Measurements from ENCODE around the gene HMCN1.

HMCN1 gene

DNA sequence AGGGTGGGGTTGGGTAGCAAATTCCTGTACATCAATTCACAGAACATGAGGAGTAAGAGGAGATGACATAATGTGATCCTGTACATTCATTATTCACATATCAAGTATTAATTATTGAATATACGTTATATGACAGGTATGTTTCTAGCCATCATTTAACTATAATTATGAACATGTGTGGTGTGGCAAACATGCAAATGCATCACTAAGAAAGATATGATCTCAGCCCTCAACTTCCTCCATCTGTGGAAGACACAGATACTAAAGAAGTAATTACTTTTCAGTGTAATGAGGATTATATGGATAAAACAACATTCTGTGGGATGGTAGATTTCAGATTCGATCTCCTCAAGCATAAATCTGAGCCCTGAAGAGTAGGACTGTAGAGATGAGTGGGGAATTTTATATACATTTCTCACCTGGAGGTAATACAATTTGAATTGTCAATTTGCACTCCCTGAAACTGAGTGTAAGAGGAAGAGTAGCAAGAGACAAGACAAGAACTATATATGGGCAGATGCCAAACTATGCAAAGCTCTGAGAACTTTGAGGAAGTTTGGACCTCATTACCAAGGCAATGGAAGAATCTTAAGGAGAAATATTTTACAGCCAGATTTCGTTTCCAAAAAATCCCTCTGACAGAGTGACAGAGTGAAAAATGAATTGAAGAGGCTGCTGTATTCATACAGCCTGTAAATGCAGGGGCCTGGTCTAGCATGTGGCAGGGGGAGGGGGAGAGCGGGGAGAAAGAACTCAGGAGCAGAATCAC lies 365.3 kb downstream of the HMCN1 start:
- TF ChIP-seq EZH2phosphoT487 (IDR thresholded peaks at IDR 0.05; ENCODE audit: borderline replicate concordance, low read length) (no peak), CTCF (IDR thresholded peaks at IDR 0.05; ENCODE audit: low read depth, low read length, poor library complexity, severe bottlenecking) (no peak)
- Histone ChIP-seq H3K27ac (ENCODE audit: low read depth, low read length) (no peak overlapping the region), H3K36me3 (ENCODE audit: control insufficient read depth, low read length) (no peaks in the 10 kb centered on the region), H3K4me1 (ENCODE audit: control insufficient read depth, low read length) (peaks cover 8% of the 10 kb centered on the region; the same call in 1 of the 2 replicates), H3K79me2 (ENCODE audit: control insufficient read depth, low read length) (no peaks in the 10 kb centered on the region), H3K9me2 (replicated peaks; ENCODE audit: control insufficient read depth, low read length) (no peaks in the 10 kb centered on the region), H3K27me3 (ENCODE audit: control insufficient read depth, low read length) (no peaks in the 10 kb centered on the region), H3K4me2 (ENCODE audit: low read length) (no peak overlapping the region), H3F3A (ENCODE audit: control insufficient read depth, insufficient read depth) (no peaks in the 10 kb centered on the region), H3K4me3 (ENCODE audit: low read length) (no peak overlapping the region), H4K20me1 (ENCODE audit: control insufficient read depth, insufficient read depth, low read depth, low read length) (no peaks in the 10 kb centered on the region), H3K9me3 (ENCODE audit: control insufficient read depth, insufficient read depth, low read length) (no peaks in the 10 kb centered on the region)

DNA sequence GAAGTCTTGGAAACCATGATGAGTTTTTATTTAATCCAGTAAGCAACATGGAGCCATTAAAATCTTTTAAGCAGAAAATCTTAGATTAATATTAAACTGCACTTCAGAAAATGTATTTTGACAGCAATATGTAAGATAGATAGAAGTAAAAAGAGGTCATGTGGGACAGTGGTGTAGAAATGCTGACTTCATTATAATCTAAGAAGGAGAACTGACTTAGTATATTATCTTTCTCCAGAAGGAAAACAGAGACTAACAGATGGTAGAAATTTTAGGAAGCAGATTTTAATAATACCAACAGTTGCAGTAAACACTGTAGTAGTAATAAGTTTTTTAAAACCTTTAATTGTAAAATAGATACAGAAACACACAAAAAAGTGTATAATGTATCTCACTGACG lies 367.9 kb downstream of the HMCN1 start:
- Histone ChIP-seq H3K27ac (ENCODE audit: low read depth, low read length) (no peak overlapping the region), H3K4me3 (ENCODE audit: low read length) (no peak overlapping the region), H3K79me2 (ENCODE audit: control insufficient read depth, low read length) (no peaks in the 10 kb centered on the region), H4K20me1 (ENCODE audit: control insufficient read depth, insufficient read depth, low read depth, low read length) (no peaks in the 10 kb centered on the region), H3K9me3 (ENCODE audit: control insufficient read depth, insufficient read depth, low read length) (no peaks in the 10 kb centered on the region), H3K4me2 (ENCODE audit: low read length) (no peak overlapping the region), H3K4me1 (ENCODE audit: control insufficient read depth, low read length) (peaks cover 8% of the 10 kb centered on the region; the same call in 1 of the 2 replicates), H3F3A (ENCODE audit: control insufficient read depth, insufficient read depth) (no peaks in the 10 kb centered on the region), H3K27me3 (ENCODE audit: control insufficient read depth, low read length) (no peaks in the 10 kb centered on the region), H3K36me3 (ENCODE audit: control insufficient read depth, low read length) (no peaks in the 10 kb centered on the region), H3K9me2 (replicated peaks; ENCODE audit: control insufficient read depth, low read length) (no peaks in the 10 kb centered on the region)
- TF ChIP-seq EZH2phosphoT487 (IDR thresholded peaks at IDR 0.05; ENCODE audit: borderline replicate concordance, low read length) (no peak), CTCF (IDR thresholded peaks at IDR 0.05; ENCODE audit: low read depth, low read length, poor library complexity, severe bottlenecking) (no peak)

DNA sequence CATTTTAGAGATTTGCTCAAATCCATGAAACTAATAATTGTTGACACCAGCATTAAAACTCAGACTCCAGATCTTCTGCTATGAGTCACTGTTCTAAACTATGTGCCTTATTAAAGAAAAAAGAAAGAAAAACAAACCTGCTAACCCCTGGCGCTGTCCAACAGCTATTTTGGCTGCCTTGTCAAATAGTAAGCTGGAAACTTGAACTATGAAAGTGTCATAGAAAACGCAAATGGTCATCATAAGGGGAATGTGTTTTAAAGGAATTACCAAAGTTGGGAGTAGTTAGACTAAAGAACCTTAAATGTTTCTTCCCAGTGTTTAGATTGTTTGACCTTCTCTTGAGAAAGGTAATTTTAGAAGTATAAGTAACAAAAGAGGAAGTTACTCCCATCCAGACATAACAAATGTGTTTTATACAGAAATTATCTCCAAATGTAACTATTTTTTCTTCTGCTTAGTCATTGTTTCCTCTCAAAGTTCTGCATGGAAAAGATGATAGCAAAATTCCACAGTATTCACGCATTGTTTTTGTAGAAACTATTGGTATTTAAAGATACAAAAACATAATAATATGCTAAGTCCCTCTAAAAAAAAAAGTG lies 368.5 kb downstream of the HMCN1 start:
- H3K27ac ChIP-seq (ENCODE audit: low read depth, low read length) = no peak overlapping the region
- no peaks in the 10 kb centered on the region for H4K20me1 ChIP-seq (ENCODE audit: control insufficient read depth, insufficient read depth, low read depth, low read length)
- no peaks in the 10 kb centered on the region for H3K79me2 ChIP-seq (ENCODE audit: control insufficient read depth, low read length)
- H3K36me3 ChIP-seq (ENCODE audit: control insufficient read depth, low read length) = no peaks in the 10 kb centered on the region
- no peak for TF ChIP-seq CTCF (IDR thresholded peaks at IDR 0.05; ENCODE audit: low read depth, low read length, poor library complexity, severe bottlenecking)
- TF ChIP-seq EZH2phosphoT487 (IDR thresholded peaks at IDR 0.05; ENCODE audit: borderline replicate concordance, low read length) = no peak
- no peaks in the 10 kb centered on the region for H3F3A ChIP-seq (ENCODE audit: control insufficient read depth, insufficient read depth)
- peaks cover 8% of the 10 kb centered on the region; the same call in 1 of the 2 replicates for H3K4me1 ChIP-seq (ENCODE audit: control insufficient read depth, low read length)
- no peaks in the 10 kb centered on the region for H3K9me3 ChIP-seq (ENCODE audit: control insufficient read depth, insufficient read depth, low read length)
- no peak overlapping the region for H3K4me3 ChIP-seq (ENCODE audit: low read length)
- no peaks in the 10 kb centered on the region for H3K9me2 ChIP-seq (replicated peaks; ENCODE audit: control insufficient read depth, low read length)
- no peaks in the 10 kb centered on the region for H3K27me3 ChIP-seq (ENCODE audit: control insufficient read depth, low read length)
- no peak overlapping the region for H3K4me2 ChIP-seq (ENCODE audit: low read length)

All from DOHH2 (cell line).